HepG2 (cell line): Measurements from ENCODE around the gene SLC34A2. TPM values are rescaled to one million over a fixed set of nuclear protein-coding genes. Genes with fewer than 3 reads are reported as not detected.
"Not testable (repeated sequence)": the region's sequence is repeated elsewhere in the genome, so short reads cannot be mapped to it uniquely, and the experiment has no call there.

Source experiments
- ATAC-seq: fragments of 200-7000 bp; cut with Tn5 transposase; 3 replicates; pipeline ENCODE4 v1.9.1; 2020; ENCODE audit warnings: mild to moderate bottlenecking, moderate library complexity
- BruUV-seq: library from RNA; stranded (reverse); fragments of 400-500 nt; replicated peaks from 2 replicates; lab custom pipeline; 2021; lab: Mats Ljungman, UMichigan
- CTCF ChIA-PET: fragments of 300-600 bp; formaldehyde crosslinking; extraction: SDS; loops from one replicate; lab custom pipeline; 2021; ENCODE audit warnings: low total read pairs, inconsistent platforms, low intra/inter-chr PET ratio; lab: Yijun Ruan, JAX
- POLR2A ChIA-PET: fragments of 350-600 bp; sonication (Branson Sonifier 250); formaldehyde crosslinking; loops from one replicate; lab custom pipeline; 2020; ENCODE audit warnings: antibody characterized with exemption, inconsistent platforms; lab: Yijun Ruan, JAX
- DNase-seq: peaks from one replicate; pipeline ENCODE4 v3.0.0-alpha.2; 2015; ENCODE audit warnings: low spot score
- FAIRE-seq: peaks from 3 replicates; lab custom pipeline; 2011; peaks lifted over from hg19 to GRCh38; lab: Jason Lieb, UNC
- H2AFZ ChIP-seq: one replicate; pipeline ENCODE4 v1.6.1; 2011; ENCODE audit warnings: low read length, inconsistent platforms
- H3K27ac ChIP-seq: fragments of 300-600 bp; 3 replicates; pipeline ENCODE4 v1.8.0; 2011; ENCODE audit warnings: mixed run types, mild to moderate bottlenecking, mixed read lengths, low read length, inconsistent platforms; ENCODE audit not compliant: insufficient read depth; ENCODE audit errors: extremely low read length
- H3K27me3 ChIP-seq, 2 experiments: fragments of 200-600 bp in 1 of 2; 2 replicates in 1 of 2; 3 replicates in 1 of 2; pipeline versions ENCODE4 v1.6.0 to v1.8.0; 2011; ENCODE audit warnings: low read length in 2 of 2, mild to moderate bottlenecking in 2 of 2, moderate library complexity in 2 of 2, inconsistent platforms in 1 of 2; ENCODE audit not compliant: insufficient read depth in 2 of 2, control insufficient read depth in 1 of 2
- H3K36me3 ChIP-seq, 2 experiments: fragments of 200-600 bp in 1 of 2; replicated peaks in 1 of 2; 2 replicates in 1 of 2; 3 replicates in 1 of 2; pipeline versions ENCODE4 v1.5.1 to v1.8.0; 2011; ENCODE audit warnings: low read length in 2 of 2, inconsistent platforms in 1 of 2; ENCODE audit not compliant: insufficient read depth in 2 of 2, control insufficient read depth in 1 of 2
- H3K4me1 ChIP-seq: 2 replicates; pipeline ENCODE4 v1.5.1; 2012; ENCODE audit warnings: low read length, inconsistent platforms; ENCODE audit not compliant: insufficient read depth
- H3K4me2 ChIP-seq: 2 replicates; pipeline ENCODE4 v1.6.0; 2011; ENCODE audit warnings: low read depth, low read length, inconsistent platforms
- H3K4me3 ChIP-seq, 3 experiments: fragments of 200-600 bp in 1 of 3; sonication (generic), shearing (Covaris generic) in 1 of 3; replicated peaks in 1 of 3; 2 replicates each; pipeline ENCODE4 v1.5.1; 2011 to 2016; ENCODE audit warnings: low read length in 3 of 3, inconsistent platforms in 2 of 3, low read depth in 2 of 3, mild to moderate bottlenecking in 2 of 3, control low read depth in 1 of 3, mixed read lengths in 1 of 3; ENCODE audit not compliant: insufficient read depth in 1 of 3
- H3K79me2 ChIP-seq: one replicate; pipeline ENCODE4 v1.6.1; 2011; ENCODE audit warnings: low read length, inconsistent platforms; ENCODE audit not compliant: insufficient read depth
- H3K9ac ChIP-seq: 2 replicates; pipeline ENCODE4 v1.6.0; 2011; ENCODE audit warnings: mild to moderate bottlenecking, low read depth, low read length, inconsistent platforms; ENCODE audit not compliant: insufficient read depth
- H3K9me3 ChIP-seq: 2 replicates; pipeline ENCODE4 v1.5.1; 2012; ENCODE audit warnings: mild to moderate bottlenecking, low read length
- H4K20me1 ChIP-seq: 2 replicates; pipeline ENCODE4 v1.6.0; 2011; ENCODE audit warnings: inconsistent platforms, mild to moderate bottlenecking, low read length, moderate library complexity; ENCODE audit not compliant: insufficient read depth
- MBD4 ChIP-seq: IDR thresholded peaks from 2 replicates; pipeline ENCODE4 v1.6.1; 2012; ENCODE audit warnings: low read length, inconsistent platforms, borderline replicate concordance
- UBTF ChIP-seq: sonication (generic); formaldehyde crosslinking; IDR thresholded peaks from 2 replicates; pipeline ENCODE4 v1.4.0; 2020; ENCODE audit warnings: mild to moderate bottlenecking, missing genetic modification reagents
- ZNF704 ChIP-seq: sonication (generic); formaldehyde crosslinking; IDR thresholded peaks from 2 replicates; pipeline ENCODE4 v1.8.1; 2023; ENCODE audit warnings: mild to moderate bottlenecking, inconsistent platforms, moderate library complexity, missing genetic modification reagents, borderline replicate concordance
- WGBS: methylation state at CpG from one replicate; pipeline ENCODE4 v1.1.6; 2017; ENCODE audit warnings: low lambda C conversion rate; 5-methylcytosine and 5-hydroxymethylcytosine counted together
- in situ Hi-C: cut with HindIII; loops from 2 replicates; pipeline ENCODE4 v1.10.0; 2017; ENCODE audit warnings: low pct_unique_long_range_greater_than_20kb; ENCODE audit not compliant: extremely low pct_ligation_motif_present
- intact Hi-C: fragments of 100-400 bp; cut with micrococcal nuclease; formaldehyde crosslinking; loops from one replicate; pipeline ENCODE4 v1.10.0; 2022; ENCODE audit not compliant: unreplicated experiment
- polyA plus RNA-seq, 8 experiments: library from polyadenylated mRNA; depleted of rRNA in 3 of 8; stranded (reverse) in 7 of 8; unstranded in 1 of 8; fragments of >200 nt; fragmentation: Illumina TruSeq in 4 of 8; extraction: Trizol in 4 of 8; gene quantifications; 2 replicates each; pipeline versions ENCODE4 v1.2.1 to v1.2.3, GENCODE V29; 2011 to 2016; ENCODE audit warnings: low read depth in 4 of 8, missing spikeins in 1 of 8, mixed read lengths in 1 of 8; ENCODE audit not compliant: insufficient read depth in 1 of 8
- total RNA-seq, 5 experiments: library from RNA; depleted of rRNA; stranded (reverse); fragments of >200 nt; fragmentation: Illumina TruSeq; extraction: Trizol; gene quantifications; 2 replicates each; pipeline ENCODE4 v1.2.3, GENCODE V29; 2016; ENCODE audit warnings: low read depth in 1 of 5

SLC34A2 gene
- total and polyA plus RNA-seq, 2 of the 13 experiments (the other 11 are each of a cell fraction or from before 2014, with no cell fraction given), result not detected

- no peak for DNase-seq
- no peak for ATAC-seq
- H3K27ac ChIP-seq, result no peak overlapping the region
- H2AFZ ChIP-seq, result no peak overlapping the region
- no peaks in the 10 kb centered on the region for H3K9me3 ChIP-seq
- intact Hi-C loops (no loop called here), in situ Hi-C loops (no loop called here)
- peaks cover 2 to 35% of the 10 kb centered on the region in 2 experiments; a peak in 4 of 5 replicates for H3K27me3 ChIP-seq
- no peak for FAIRE-seq
- no peak overlapping the region for H3K9ac ChIP-seq
- H3K79me2 ChIP-seq, result no peaks in the 10 kb centered on the region
- no peak for TF ChIP-seq ZNF704 (CRISPR knock-in tag)
- CTCF ChIA-PET, result no interaction called here
- POLR2A ChIA-PET, result no interaction called here
- no peaks in the 10 kb centered on the region; the same call in 1 of the 2 replicates for H3K4me1 ChIP-seq
- H3K4me2 ChIP-seq, result no peak overlapping the region
- WGBS, result 5% methylated on average over 3 of the region's 3 CpGs
- no peaks in the 10 kb centered on the region for H3K36me3 ChIP-seq
- no TSS peak for BruUV-seq
- no peaks in the 10 kb centered on the region; the same call in 1 of the 2 replicates for H4K20me1 ChIP-seq
- no peak overlapping the region for H3K4me3 ChIP-seq
Observed at GRCh38 chr4:25658357-25658771, 2.7 kb downstream of the SLC34A2 start.

DNA sequence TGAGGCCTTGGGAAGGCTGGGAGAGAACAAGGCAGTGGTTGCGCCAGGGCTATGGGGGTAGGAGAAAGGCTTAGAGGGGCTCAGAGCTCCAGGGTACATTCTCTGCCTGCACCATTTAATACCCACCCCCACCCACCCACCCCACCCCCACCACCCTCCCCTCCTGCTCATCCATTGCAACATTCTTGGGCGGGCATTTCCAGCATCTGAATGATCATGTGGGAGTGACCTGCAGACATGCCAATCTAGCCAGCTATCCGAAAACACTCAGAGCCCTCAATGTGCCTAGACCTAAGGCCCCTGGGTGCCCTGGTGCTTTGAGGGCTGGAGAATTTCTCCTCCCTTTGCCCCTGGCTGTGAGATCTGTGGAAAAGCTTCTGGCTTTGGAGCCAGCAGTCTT lies 3.1 kb downstream of the SLC34A2 start:
- no peak for DNase-seq
- H3K4me2 ChIP-seq, result no peak overlapping the region
- H3K79me2 ChIP-seq, result no peaks in the 10 kb centered on the region
- H3K27ac ChIP-seq, result no peak overlapping the region
- WGBS, result 67% methylated on average over 1 of the region's 3 CpGs
- no peak overlapping the region for H3K9ac ChIP-seq
- ATAC-seq, result no peak
- no peak overlapping the region for H2AFZ ChIP-seq
- no peaks in the 10 kb centered on the region for H3K9me3 ChIP-seq
- TF ChIP-seq UBTF (CRISPR knock-in tag) (no peak), MBD4 (no peak)
- no peaks in the 10 kb centered on the region; the same call in 1 of the 2 replicates for H3K4me1 ChIP-seq
- H3K27me3 ChIP-seq, result peaks cover 2 to 35% of the 10 kb centered on the region in 2 experiments; a peak in 4 of 5 replicates
- in situ Hi-C loops, result no loop called here
- ChIA-PET CTCF (no interaction called here), POLR2A (no interaction called here)
- no peak for FAIRE-seq
- no peaks in the 10 kb centered on the region; the same call in 1 of the 2 replicates for H4K20me1 ChIP-seq
- no peaks in the 10 kb centered on the region for H3K36me3 ChIP-seq
- H3K4me3 ChIP-seq, result no peak overlapping the region
- intact Hi-C loops, result no loop called here
- no TSS peak for BruUV-seq

GRCh38 chr4:25661441-25661840 lies 5.8 kb downstream of the SLC34A2 start:
- H3K4me2 ChIP-seq, H3K27ac ChIP-seq, BruUV-seq, in situ Hi-C loops, H3K36me3 ChIP-seq, H3K9me3 ChIP-seq, CTCF ChIA-PET, H3K9ac ChIP-seq, intact Hi-C loops, H4K20me1 ChIP-seq, H2AFZ ChIP-seq, FAIRE-seq, ATAC-seq, H3K79me2 ChIP-seq, POLR2A ChIA-PET, H3K4me3 ChIP-seq, DNase-seq, H3K4me1 ChIP-seq: not testable (repeated sequence)
- peaks cover 0 to 23% of the 10 kb centered on the region in 2 experiments; a peak in 2 of 5 replicates for H3K27me3 ChIP-seq
- 13% methylated on average over 3 of the region's 4 CpGs for WGBS
